Kidney epithelial cell (primary cell): Measurements from ENCODE around the gene SLC35F3. TPM values are rescaled to one million over a fixed set of nuclear protein-coding genes. Genes with fewer than 3 reads are reported as not detected.

Source experiments
- DNase-seq: peaks from one replicate; pipeline ENCODE4 v3.0.0-alpha.2; 2010; ENCODE audit warnings: low read depth
- H3K27me3 ChIP-seq: 2 replicates; pipeline ENCODE4 v1.6.0; 2011; ENCODE audit warnings: low read length; ENCODE audit not compliant: control insufficient read depth, insufficient read depth
- H3K36me3 ChIP-seq: 2 replicates; pipeline ENCODE4 v1.5.1; 2011; ENCODE audit warnings: low read length; ENCODE audit not compliant: control insufficient read depth, insufficient read depth
- H3K4me3 ChIP-seq: 2 replicates; pipeline ENCODE4 v1.5.1; 2011; ENCODE audit warnings: low read depth, mild to moderate bottlenecking, control low read depth, low read length
- CTCF ChIP-seq: IDR thresholded peaks from 2 replicates; pipeline ENCODE4 v1.5.1; 2011; ENCODE audit warnings: mild to moderate bottlenecking, moderate library complexity, low read length, control low read depth, inconsistent platforms; ENCODE audit not compliant: insufficient read depth, poor library complexity, severe bottlenecking
- total RNA-seq: library from RNA; depleted of rRNA; stranded (reverse); fragments of >200 nt; gene quantifications from 2 replicates; pipeline ENCODE4 v1.2.3, GENCODE V29; 2015

SLC35F3 gene
- total RNA-seq, 1 donor from 2014 or later, result 1.1 TPM

DNA sequence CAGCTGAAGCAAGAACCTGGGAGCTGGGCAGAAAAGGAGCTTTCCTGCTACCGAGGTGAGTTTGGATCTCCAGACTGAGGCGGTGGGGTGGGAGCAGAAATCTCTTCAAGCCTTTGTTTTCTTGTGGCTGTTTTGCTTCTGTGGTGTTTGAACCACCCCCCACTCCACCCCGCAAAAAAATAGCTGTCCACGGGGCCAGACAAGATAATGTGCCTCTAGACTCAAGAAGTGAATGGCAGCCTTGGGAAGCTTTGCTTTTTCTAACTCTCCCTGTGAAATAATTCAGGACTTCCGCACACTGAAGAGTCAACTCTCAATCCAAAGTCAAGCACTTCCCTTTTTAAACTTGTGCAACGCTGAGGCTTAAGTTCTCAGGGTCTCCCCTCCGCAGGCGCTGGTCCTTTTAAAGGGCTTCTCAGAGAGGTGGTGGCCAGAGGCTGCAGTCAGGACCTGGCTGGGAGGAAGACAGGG, 309.2 kb downstream of the SLC35F3 start:
- peaks cover 5% of the 10 kb centered on the region for H3K27me3 ChIP-seq
- H3K36me3 ChIP-seq, result no peaks in the 10 kb centered on the region
- TF ChIP-seq CTCF, result no peak
- peak overlapping the region; percentile 53 for H3K4me3 ChIP-seq
- DNase-seq, result no peak

GRCh38 chr1:234214129-234214910, 309.8 kb downstream of the SLC35F3 start:
- DNase-seq, result no peak

DNA sequence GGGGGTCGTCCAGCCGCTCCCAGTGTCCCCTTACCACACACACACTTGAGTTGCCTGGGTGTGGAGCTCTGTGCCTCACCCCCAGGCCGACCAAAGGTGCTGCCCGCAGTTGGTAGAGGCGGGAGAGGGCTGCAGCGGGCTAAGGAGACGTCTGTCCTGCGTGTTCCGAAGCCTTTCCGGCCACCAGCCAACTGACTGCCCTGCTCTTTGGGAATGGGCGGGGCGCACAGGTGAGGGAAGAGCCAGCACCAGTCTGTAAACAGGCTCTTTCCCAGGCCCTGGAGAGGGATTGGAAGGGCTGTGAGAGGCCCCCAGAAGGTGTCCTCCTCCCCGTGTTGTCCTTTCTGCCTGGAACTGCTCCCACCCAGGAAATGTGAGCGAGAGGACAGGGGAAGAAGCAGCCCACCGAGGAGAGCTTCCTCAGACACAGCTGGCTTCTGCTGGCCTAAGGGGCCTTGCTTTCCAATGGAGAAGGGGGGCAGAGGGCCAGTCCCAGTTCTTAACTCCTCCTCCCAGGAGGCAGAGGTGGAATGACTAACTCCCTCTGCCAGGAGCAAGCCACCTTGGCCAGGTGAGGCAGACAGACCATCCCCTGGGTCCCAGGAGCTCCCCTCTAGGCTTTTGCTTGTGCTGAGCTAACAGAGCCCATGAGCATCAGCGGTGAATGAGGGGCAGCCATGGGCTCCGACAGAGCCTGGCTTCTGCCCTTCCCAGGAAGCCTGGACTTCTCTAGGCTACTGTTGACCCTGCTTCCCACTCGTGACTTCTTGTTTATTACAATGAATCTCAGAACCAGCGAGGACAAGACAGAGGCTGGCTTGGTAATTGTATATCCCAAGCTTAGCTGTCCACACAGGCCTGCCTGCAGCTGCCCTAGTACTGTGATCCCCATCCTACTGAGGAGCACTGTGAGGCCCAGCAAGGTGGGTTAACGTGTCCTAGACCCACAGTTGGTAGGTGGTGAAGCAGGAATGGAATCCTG, 310.7 kb downstream of the SLC35F3 start:
- DNase-seq, result no peak
- peaks cover 5% of the 10 kb centered on the region for H3K27me3 ChIP-seq
- H3K4me3 ChIP-seq, result peak overlapping the region; percentile 53
- no peaks in the 10 kb centered on the region for H3K36me3 ChIP-seq
- TF ChIP-seq CTCF, result no peak

More at GRCh38 chr1:234214129-234214910, 309.8 kb downstream of the SLC35F3 start:
- no peak for TF ChIP-seq CTCF
- Histone ChIP-seq H3K4me3 (peak overlapping the region; percentile 53), H3K27me3 (peaks cover 5% of the 10 kb centered on the region), H3K36me3 (no peaks in the 10 kb centered on the region)

GRCh38 chr1:234216116-234216703, 311.7 kb downstream of the SLC35F3 start:
- H3K27me3 ChIP-seq, result peaks cover 5% of the 10 kb centered on the region
- H3K4me3 ChIP-seq, result no peak overlapping the region
- no peaks in the 10 kb centered on the region for H3K36me3 ChIP-seq
- TF ChIP-seq CTCF, result no peak
- DNase-seq, result no peak

- no peak for DNase-seq
- Histone ChIP-seq H3K4me3 (no peak overlapping the region), H3K36me3 (no peaks in the 10 kb centered on the region), H3K27me3 (peaks cover 5% of the 10 kb centered on the region)
- no peak for TF ChIP-seq CTCF
Observed at GRCh38 chr1:234217316-234217840, 312.9 kb downstream of the SLC35F3 start.
